H1 (cell line): ENCODE data around the gene GLRA2.

Experiments
- CEBPB ChIP-seq: IDR thresholded peaks from 2 replicates; pipeline ENCODE4 v1.6.1; 2012; ENCODE audit warnings: low read depth, low read length
- EZH2 ChIP-seq: fragments of 200-600 bp; sonication (generic); IDR thresholded peaks from 2 replicates; pipeline ENCODE4 v1.7.1; 2012; ENCODE audit warnings: low read depth, mild to moderate bottlenecking, moderate library complexity, low read length, inconsistent platforms; ENCODE audit not compliant: severe bottlenecking
- GABPA ChIP-seq: IDR thresholded peaks from 2 replicates; pipeline ENCODE4 v1.6.1; 2011; ENCODE audit warnings: mild to moderate bottlenecking, low read length, moderate library complexity, borderline replicate concordance; ENCODE audit not compliant: insufficient read depth
- JUN ChIP-seq: IDR thresholded peaks from 2 replicates; pipeline ENCODE4 v1.6.1; 2011; ENCODE audit warnings: low read depth, mild to moderate bottlenecking, improper control_type of control experiment, low read length

GRCh38 chrX:14675500-14675899 is 146.2 kb downstream of the GLRA2 start:
- TF ChIP-seq JUN = no peak
- no peak for TF ChIP-seq EZH2
- no peak for TF ChIP-seq GABPA
- no peak for TF ChIP-seq CEBPB
